Right atrium auricular region (tissue), 2 donors: ENCODE data around the gene ROCK2. TPM values are rescaled to one million over a fixed set of nuclear protein-coding genes. Genes with fewer than 3 reads are reported as not detected.

Source experiments
- DNase-seq: peaks from one replicate; pipeline ENCODE4 v3.0.0-alpha.2; 2019; ENCODE audit warnings: low spot score
- H3K27ac ChIP-seq, 2 donors: fragments of 200-600 bp; sonication (generic); 1 replicate in 1 of 2; 2 replicates in 1 of 2; pipeline ENCODE4 v1.5.1; 2016 to 2019
- H3K27me3 ChIP-seq, 2 donors: fragments of 200-600 bp; sonication (generic); one replicate each; pipeline versions ENCODE4 v1.5.1 to v1.6.0; 2017 to 2019
- H3K36me3 ChIP-seq: fragments of 200-600 bp; sonication (generic); one replicate; pipeline ENCODE4 v1.5.1; 2016
- H3K4me1 ChIP-seq, 2 donors: fragments of 200-600 bp; sonication (generic); one replicate each; pipeline versions ENCODE4 v1.5.1 to v1.6.0; 2017 to 2019
- H3K4me3 ChIP-seq, 2 donors: fragments of 200-600 bp; sonication (generic); 1 replicate in 1 of 2; 2 replicates in 1 of 2; pipeline ENCODE4 v1.5.1; 2017 to 2019; ENCODE audit warnings: mild to moderate bottlenecking in 1 of 2, moderate library complexity in 1 of 2
- H3K9me3 ChIP-seq, 2 donors: fragments of 200-600 bp; sonication (generic); one replicate each; pipeline ENCODE4 v1.5.1; 2019
- total RNA-seq, 2 donors: library from RNA; depleted of rRNA; stranded (reverse); fragments of >200 nt; gene quantifications; one replicate each; pipeline ENCODE4 v1.1.0, GENCODE V29; 2016
- TF ChIP-seq, protein P1 (sequence below), 2 donors: fragments of 200-600 bp; sonication (generic); IDR thresholded peaks; one replicate each; pipeline ENCODE4 v1.5.1; 2019; ENCODE audit warnings: antibody characterized with exemption in 2 of 2

Gene ROCK2
- total RNA-seq, 2 donors from 2014 or later: 32.3 to 32.6 TPM

GRCh38 chr2:11160731-11161455, 183.5 kb downstream of the ROCK2 start:
- TF ChIP-seq, protein P1, sequence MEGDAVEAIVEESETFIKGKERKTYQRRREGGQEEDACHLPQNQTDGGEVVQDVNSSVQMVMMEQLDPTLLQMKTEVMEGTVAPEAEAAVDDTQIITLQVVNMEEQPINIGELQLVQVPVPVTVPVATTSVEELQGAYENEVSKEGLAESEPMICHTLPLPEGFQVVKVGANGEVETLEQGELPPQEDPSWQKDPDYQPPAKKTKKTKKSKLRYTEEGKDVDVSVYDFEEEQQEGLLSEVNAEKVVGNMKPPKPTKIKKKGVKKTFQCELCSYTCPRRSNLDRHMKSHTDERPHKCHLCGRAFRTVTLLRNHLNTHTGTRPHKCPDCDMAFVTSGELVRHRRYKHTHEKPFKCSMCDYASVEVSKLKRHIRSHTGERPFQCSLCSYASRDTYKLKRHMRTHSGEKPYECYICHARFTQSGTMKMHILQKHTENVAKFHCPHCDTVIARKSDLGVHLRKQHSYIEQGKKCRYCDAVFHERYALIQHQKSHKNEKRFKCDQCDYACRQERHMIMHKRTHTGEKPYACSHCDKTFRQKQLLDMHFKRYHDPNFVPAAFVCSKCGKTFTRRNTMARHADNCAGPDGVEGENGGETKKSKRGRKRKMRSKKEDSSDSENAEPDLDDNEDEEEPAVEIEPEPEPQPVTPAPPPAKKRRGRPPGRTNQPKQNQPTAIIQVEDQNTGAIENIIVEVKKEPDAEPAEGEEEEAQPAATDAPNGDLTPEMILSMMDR (IDR thresholded peaks at IDR 0.05): no peak
- H3K27ac ChIP-seq: no peak overlapping the region
- H3K27me3 ChIP-seq: no peaks in the 10 kb centered on the region
- H3K36me3 ChIP-seq: no peaks in the 10 kb centered on the region
- DNase-seq: no peak
- H3K4me3 ChIP-seq: no peak overlapping the region
- H3K9me3 ChIP-seq: no peaks in the 10 kb centered on the region
- peaks cover 0 to 7% of the 10 kb centered on the region in 2 donors for H3K4me1 ChIP-seq

GRCh38 chr2:11160256-11160655, 184.2 kb downstream of the ROCK2 start:
- peaks cover 0 to 11% of the 10 kb centered on the region in 2 donors for H3K4me1 ChIP-seq
- H3K36me3 ChIP-seq: no peaks in the 10 kb centered on the region
- H3K27me3 ChIP-seq: no peaks in the 10 kb centered on the region
- H3K9me3 ChIP-seq: no peaks in the 10 kb centered on the region
- TF ChIP-seq, protein P1 (IDR thresholded peaks at IDR 0.05): no peak
- no peak overlapping the region for H3K4me3 ChIP-seq
- no peak for DNase-seq
- H3K27ac ChIP-seq: no peak overlapping the region

GRCh38 chr2:11159574-11160170, 184.8 kb downstream of the ROCK2 start:
- Histone ChIP-seq H3K27me3 (no peaks in the 10 kb centered on the region), H3K27ac (no peak overlapping the region), H3K4me3 (no peak overlapping the region), H3K36me3 (no peaks in the 10 kb centered on the region), H3K9me3 (no peaks in the 10 kb centered on the region), H3K4me1 (peaks cover 0 to 12% of the 10 kb centered on the region in 2 donors)
- TF ChIP-seq, protein P1 (IDR thresholded peaks at IDR 0.05): no peak
- DNase-seq: peak; percentile 40

GRCh38 chr2:11158916-11159573, 185.4 kb downstream of the ROCK2 start:
- Histone ChIP-seq H3K36me3 (no peaks in the 10 kb centered on the region), H3K27ac (no peak overlapping the region), H3K9me3 (no peaks in the 10 kb centered on the region), H3K4me1 (peaks cover 0 to 18% of the 10 kb centered on the region in 2 donors), H3K27me3 (no peaks in the 10 kb centered on the region), H3K4me3 (no peak overlapping the region)
- TF ChIP-seq, protein P1 (IDR thresholded peaks at IDR 0.05): no peak
- peak; percentile 48 for DNase-seq

DNA sequence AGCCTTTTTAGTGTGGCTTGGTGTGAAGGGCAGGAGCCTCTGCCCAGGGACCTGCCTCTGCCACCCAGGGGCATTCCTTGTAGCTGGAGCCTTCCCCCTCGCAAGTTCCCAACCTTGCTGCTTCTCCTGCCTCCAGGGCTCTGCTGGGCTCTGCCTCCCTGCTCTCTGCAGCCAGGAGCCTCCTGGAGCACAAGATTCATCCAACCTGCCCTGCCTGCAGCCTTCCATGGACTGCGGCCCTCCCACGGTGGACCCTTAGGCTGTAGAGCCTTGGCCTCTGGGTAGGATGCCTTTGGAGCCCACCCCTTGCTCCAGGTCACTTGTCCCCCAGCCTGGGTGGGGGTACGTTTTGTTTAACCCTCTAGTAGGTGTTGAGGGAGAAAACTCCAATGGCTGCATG, 186.7 kb downstream of the ROCK2 start:
- TF ChIP-seq, protein P1 (IDR thresholded peaks at IDR 0.05): no peak
- no peaks in the 10 kb centered on the region for H3K9me3 ChIP-seq

More for the DNA sequence above, 186.7 kb downstream of the ROCK2 start:
- Histone ChIP-seq H3K36me3 (no peaks in the 10 kb centered on the region), H3K4me3 (no peak overlapping the region), H3K4me1 (peaks cover 0 to 18% of the 10 kb centered on the region in 2 donors), H3K27ac (no peak overlapping the region), H3K27me3 (no peaks in the 10 kb centered on the region)
- DNase-seq: no peak
